VCaP (cell line): ENCODE measurements around the gene PTGFRN.
A peak's percentile ranks its signal among the peaks of the same experiment; 100 is the strongest.

Experiments
- H3K27ac ChIP-seq: fragments of 450-650 bp; 2 replicates; pipeline ENCODE4 v1.5.1; 2017
- TF ChIP-seq, protein P1 (sequence below): fragments of 450-650 bp; conservative IDR thresholded peaks from 2 replicates; pipeline ENCODE4 v1.5.1; 2017; ENCODE audit warnings: mild to moderate bottlenecking, moderate library complexity

Gene PTGFRN

GRCh38 chr1:117022114-117022513, 112.4 kb downstream of the PTGFRN start:
- no peak overlapping the region for H3K27ac ChIP-seq
- TF ChIP-seq, protein P1, sequence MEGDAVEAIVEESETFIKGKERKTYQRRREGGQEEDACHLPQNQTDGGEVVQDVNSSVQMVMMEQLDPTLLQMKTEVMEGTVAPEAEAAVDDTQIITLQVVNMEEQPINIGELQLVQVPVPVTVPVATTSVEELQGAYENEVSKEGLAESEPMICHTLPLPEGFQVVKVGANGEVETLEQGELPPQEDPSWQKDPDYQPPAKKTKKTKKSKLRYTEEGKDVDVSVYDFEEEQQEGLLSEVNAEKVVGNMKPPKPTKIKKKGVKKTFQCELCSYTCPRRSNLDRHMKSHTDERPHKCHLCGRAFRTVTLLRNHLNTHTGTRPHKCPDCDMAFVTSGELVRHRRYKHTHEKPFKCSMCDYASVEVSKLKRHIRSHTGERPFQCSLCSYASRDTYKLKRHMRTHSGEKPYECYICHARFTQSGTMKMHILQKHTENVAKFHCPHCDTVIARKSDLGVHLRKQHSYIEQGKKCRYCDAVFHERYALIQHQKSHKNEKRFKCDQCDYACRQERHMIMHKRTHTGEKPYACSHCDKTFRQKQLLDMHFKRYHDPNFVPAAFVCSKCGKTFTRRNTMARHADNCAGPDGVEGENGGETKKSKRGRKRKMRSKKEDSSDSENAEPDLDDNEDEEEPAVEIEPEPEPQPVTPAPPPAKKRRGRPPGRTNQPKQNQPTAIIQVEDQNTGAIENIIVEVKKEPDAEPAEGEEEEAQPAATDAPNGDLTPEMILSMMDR: no peak

- peak overlapping the region; percentile 57 for H3K27ac ChIP-seq
- TF ChIP-seq, protein P1: no peak
These were observed 115.9 kb downstream of the PTGFRN start for GRCh38 chr1:117025568-117025967.

- TF ChIP-seq, protein P1: no peak
- peak overlapping the region; percentile 57 for H3K27ac ChIP-seq
These were observed 116.6 kb downstream of the PTGFRN start for GRCh38 chr1:117026361-117026760.

DNA sequence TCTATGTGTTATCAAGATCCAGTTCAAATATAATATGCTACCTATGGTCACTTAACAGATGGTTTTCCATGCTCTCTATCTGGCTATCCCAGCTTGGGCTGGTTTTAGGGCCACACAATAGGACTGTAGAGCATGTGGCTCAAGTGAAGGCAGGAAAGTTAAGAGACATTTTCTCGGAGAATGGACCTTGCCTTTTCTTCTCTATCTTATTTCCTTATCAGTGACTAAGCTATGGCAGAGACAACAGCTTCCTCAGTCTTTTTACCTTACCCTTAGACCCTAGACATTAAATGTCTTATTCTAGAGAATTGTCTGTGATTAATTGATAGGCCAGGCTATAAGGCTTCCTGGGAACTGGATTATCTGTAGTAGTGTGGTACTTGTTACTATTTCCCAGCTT, 120.0 kb downstream of the PTGFRN start:
- no peak overlapping the region for H3K27ac ChIP-seq
- TF ChIP-seq, protein P1: no peak

- TF ChIP-seq, protein P1: no peak
- no peak overlapping the region for H3K27ac ChIP-seq
These were observed 120.7 kb downstream of the PTGFRN start for GRCh38 chr1:117030271-117030877.

GRCh38 chr1:117032266-117032665, 122.5 kb downstream of the PTGFRN start:
- no peak overlapping the region for H3K27ac ChIP-seq
- TF ChIP-seq, protein P1: no peak

DNA sequence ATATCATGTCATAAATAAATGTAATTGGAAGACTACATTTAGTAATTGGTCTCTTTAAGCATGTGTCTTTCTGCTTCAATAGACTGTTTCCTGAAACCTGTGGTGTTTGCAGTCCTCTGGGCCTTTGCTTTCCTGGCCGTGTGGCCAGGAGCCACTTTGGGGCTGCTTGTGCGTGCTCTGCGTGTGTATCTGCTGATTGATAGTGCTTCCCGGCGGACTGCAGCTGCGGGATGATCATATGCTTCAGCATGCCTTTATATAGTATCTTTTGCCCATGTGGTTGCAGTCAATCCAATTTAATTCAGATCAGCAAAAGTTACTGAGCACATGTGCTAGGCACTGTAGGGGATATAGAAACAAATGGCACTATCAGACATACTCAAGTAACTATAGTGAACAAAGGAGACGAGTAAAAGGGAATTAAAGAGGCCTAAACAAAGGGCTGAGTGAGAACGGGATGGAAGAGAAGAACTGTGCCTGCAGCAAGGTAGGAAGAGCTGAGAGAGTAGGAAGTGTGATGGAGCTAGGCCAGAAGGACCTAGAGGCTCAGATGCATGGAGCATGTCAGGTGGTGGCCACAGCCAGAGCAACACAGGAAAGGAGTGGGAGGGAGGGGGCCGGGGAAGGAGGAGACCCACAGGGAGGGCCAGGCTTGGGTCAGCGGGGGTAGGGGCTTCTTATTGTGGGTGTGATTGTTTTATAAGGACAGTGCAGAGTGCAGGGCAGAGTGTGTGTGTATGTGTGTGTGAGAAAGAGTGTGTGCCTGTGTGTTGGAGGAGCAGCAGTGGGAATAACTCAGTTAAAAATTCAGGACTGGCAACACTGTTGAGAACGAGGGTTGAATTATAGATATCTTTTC, 123.2 kb downstream of the PTGFRN start:
- TF ChIP-seq, protein P1: no peak
- no peak overlapping the region for H3K27ac ChIP-seq
